ENCODE measurements around the gene KRTAP19-6. TPM values are rescaled to one million over a fixed set of nuclear protein-coding genes. Genes with fewer than 3 reads are reported as not detected.
"Not testable (repeated sequence)": the region's sequence is repeated elsewhere in the genome, so short reads cannot be mapped to it uniquely, and the experiment has no call there.

Gene KRTAP19-6
- total RNA-seq, 1 donor from 2014 or later = not detected

DNA sequence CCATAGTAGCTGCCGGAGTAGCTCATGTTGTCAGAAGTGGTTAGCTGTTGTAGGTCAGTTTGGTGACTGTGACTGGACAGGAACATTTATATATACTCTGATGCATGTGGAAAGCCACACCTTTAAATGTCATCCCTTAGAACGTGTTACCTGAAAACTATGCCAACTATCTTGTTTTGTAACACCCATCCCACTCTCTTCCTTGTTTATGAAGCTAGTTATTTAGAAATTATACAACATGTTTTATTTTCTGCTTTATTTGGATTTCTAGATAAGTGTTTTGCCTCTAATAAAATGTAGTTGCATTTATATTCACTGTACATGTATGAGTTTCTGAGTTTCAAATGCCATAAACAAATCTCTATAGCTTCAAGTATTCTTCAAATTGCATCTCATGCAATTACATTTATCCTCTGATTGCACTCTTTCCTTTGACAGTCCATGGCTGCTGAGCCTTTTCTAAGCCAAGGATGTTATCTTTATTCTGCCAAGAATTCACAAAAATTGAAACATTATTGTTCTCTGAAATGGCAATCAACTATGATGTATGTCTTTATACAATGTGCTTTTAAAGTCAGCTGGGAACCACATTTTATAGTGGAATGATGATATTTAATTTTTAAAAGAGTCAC is 19.7 kb upstream of the KRTAP19-6 start, which contains the start of gene KRTAP19-7:
TSS of gene KRTAP19-7 (minus strand) at position 51 of the 632 bp plus-strand sequence. CDS start at position 26, 25 bp downstream.
- ChIA-PET POLR2A (no interaction called here), CTCF (no interaction called here)
- Mint-ChIP-seq H3K36me3 (ENCODE audit: low read depth) (no peaks in the 10 kb centered on the region), H3K27ac (no peak within 1 kb of the TSS), H3K4me1 (no peaks in the 10 kb centered on the region), H3K9me3 (peaks cover 6% of the 10 kb centered on the region), H3K27me3 (no peaks in the 10 kb centered on the region), H3K4me3 (no peak within 1 kb of the TSS)
- no peak for DNase-seq
- TF ChIP-seq, protein P1, sequence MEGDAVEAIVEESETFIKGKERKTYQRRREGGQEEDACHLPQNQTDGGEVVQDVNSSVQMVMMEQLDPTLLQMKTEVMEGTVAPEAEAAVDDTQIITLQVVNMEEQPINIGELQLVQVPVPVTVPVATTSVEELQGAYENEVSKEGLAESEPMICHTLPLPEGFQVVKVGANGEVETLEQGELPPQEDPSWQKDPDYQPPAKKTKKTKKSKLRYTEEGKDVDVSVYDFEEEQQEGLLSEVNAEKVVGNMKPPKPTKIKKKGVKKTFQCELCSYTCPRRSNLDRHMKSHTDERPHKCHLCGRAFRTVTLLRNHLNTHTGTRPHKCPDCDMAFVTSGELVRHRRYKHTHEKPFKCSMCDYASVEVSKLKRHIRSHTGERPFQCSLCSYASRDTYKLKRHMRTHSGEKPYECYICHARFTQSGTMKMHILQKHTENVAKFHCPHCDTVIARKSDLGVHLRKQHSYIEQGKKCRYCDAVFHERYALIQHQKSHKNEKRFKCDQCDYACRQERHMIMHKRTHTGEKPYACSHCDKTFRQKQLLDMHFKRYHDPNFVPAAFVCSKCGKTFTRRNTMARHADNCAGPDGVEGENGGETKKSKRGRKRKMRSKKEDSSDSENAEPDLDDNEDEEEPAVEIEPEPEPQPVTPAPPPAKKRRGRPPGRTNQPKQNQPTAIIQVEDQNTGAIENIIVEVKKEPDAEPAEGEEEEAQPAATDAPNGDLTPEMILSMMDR (IDR thresholded peaks at IDR 0.05) = no peak
- intact Hi-C loops (cut with micrococcal nuclease) = no loop called here
- no peak for ATAC-seq (ENCODE audit: low read depth)

DNA sequence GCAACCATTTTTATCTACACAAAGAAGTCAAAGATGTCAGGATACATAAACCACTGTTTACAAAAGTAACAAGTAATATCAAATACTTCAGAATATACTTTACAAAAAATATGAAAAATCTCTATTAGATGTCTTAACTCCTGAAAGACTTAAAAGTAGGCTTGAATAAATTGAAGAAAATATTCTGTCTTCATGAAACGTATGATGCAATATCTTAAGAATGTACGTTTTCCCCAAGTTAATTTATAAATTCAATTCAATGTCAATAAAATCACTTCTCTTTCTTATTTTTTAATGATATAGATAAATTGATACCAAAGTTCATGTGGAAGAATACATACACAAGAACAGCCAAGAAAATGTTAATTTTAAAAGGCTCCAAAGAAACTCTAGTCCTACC is 13.4 kb upstream of the KRTAP19-6 start:
- Mint-ChIP-seq H3K9me3 (peaks cover 19% of the 10 kb centered on the region), H3K27ac (no peak overlapping the region), H3K36me3 (ENCODE audit: low read depth) (no peaks in the 10 kb centered on the region), H3K4me1 (no peaks in the 10 kb centered on the region), H3K27me3 (no peaks in the 10 kb centered on the region), H3K4me3 (no peak overlapping the region)
- TF ChIP-seq, protein P1 (IDR thresholded peaks at IDR 0.05) = no peak
- intact Hi-C loops (cut with micrococcal nuclease) = no loop called here
- DNase-seq = no peak
- ChIA-PET POLR2A (no interaction called here), CTCF (no interaction called here)
- ATAC-seq (ENCODE audit: low read depth) = no peak

DNA sequence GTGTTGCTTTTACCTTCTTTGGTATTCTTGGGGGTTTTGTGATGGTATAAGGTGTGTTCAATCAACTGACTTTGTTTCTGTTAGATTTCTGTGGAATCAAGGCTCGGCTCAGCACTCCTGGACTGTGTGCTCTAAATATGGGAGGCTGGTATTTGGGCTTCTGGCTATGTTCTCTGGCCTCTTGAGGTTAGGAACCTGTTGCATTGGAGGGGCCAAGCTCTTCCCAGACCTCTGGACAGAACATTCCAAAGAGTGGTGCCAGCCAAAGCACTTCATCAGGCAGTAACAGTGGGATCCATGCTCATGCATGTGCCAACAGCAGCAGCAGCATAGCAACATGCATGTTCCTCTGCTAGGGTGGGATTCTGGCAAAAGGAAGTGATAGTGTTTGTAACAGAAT is 11.1 kb upstream of the KRTAP19-6 start:
- intact Hi-C loops (cut with micrococcal nuclease) = no loop called here
- no peaks in the 10 kb centered on the region for H3K4me1 Mint-ChIP-seq
- H3K4me3 Mint-ChIP-seq = no peak overlapping the region
- ChIA-PET CTCF (no interaction called here), POLR2A (no interaction called here)
- DNase-seq = no peak
- TF ChIP-seq, protein P1 (IDR thresholded peaks at IDR 0.05) = no peak
- no peaks in the 10 kb centered on the region for H3K36me3 Mint-ChIP-seq (ENCODE audit: low read depth)
- no peak overlapping the region for H3K27ac Mint-ChIP-seq
- H3K9me3 Mint-ChIP-seq = peaks cover 20% of the 10 kb centered on the region
- ATAC-seq (ENCODE audit: low read depth) = no peak
- H3K27me3 Mint-ChIP-seq = no peaks in the 10 kb centered on the region

DNA sequence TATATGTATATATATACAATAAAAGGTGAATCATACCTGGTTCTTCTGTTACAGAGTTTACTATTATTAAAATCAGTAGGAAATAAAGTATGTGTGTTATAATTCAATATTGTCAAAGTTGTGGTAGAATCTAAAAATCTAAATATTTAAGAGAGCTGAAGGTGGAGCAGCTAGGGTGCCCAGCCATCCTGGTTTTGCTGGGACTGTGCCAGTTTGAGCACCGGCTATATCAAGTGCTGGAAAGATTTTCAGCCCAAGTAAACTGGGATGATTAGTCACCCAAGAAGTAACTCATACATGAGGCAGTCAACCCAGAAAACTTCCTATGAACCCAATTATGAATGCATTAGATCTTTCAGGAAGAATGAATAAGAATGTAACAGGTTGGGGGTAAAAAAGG is 22.8 kb downstream of the KRTAP19-6 start:
- intact Hi-C loops (cut with micrococcal nuclease) = no loop called here
- H3K9me3 Mint-ChIP-seq = peaks cover 7% of the 10 kb centered on the region
- TF ChIP-seq, protein P1 (IDR thresholded peaks at IDR 0.05) = no peak
- ChIA-PET POLR2A (no interaction called here), CTCF (no interaction called here)
- H3K27me3 Mint-ChIP-seq = no peaks in the 10 kb centered on the region
- no peaks in the 10 kb centered on the region for H3K4me1 Mint-ChIP-seq
- H3K27ac Mint-ChIP-seq = no peak overlapping the region
- DNase-seq (no peak), ATAC-seq (ENCODE audit: low read depth) (no peak)
- no peak overlapping the region for H3K4me3 Mint-ChIP-seq
- H3K36me3 Mint-ChIP-seq (ENCODE audit: low read depth) = no peaks in the 10 kb centered on the region

DNA sequence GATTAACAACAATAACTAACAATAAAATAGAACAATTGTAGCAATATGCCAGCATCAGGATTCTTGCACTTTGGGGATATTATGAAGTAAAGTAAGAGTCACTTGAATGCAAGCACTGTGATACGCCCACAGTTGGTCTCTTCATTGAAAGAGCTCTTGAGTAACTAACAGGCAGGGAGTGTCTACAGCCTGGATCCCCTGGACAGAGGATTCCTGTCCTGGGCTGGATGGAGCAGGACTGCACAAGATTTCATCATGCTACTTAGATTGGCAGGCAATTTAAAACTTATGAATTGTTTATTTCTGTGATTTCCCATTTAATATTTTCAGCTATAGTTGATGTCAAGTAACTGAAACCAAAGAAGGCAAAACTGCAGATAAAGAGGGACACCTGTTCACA is 26.0 kb downstream of the KRTAP19-6 start:
- POLR2A ChIA-PET = no interaction called here
- Mint-ChIP-seq H3K27ac (no peak overlapping the region), H3K4me3 (no peak overlapping the region), H3K9me3 (peaks cover 4% of the 10 kb centered on the region), H3K27me3 (no peaks in the 10 kb centered on the region), H3K4me1 (no peaks in the 10 kb centered on the region), H3K36me3 (ENCODE audit: low read depth) (no peaks in the 10 kb centered on the region)
- CTCF ChIA-PET = no interaction called here
- DNase-seq = no peak
- TF ChIP-seq, protein P1 (IDR thresholded peaks at IDR 0.05) = no peak
- intact Hi-C loops (cut with micrococcal nuclease) = no loop called here
- ATAC-seq (ENCODE audit: low read depth) = no peak

GRCh38 chr21:30505621-30506205 is 36.0 kb downstream of the KRTAP19-6 start:
- ATAC-seq (ENCODE audit: low read depth); intact Hi-C loops (cut with micrococcal nuclease); DNase-seq; H3K4me1 Mint-ChIP-seq; H3K9me3 Mint-ChIP-seq; POLR2A ChIA-PET; H3K36me3 Mint-ChIP-seq (ENCODE audit: low read depth); H3K27me3 Mint-ChIP-seq; H3K27ac Mint-ChIP-seq; H3K4me3 Mint-ChIP-seq; CTCF ChIA-PET: not testable (repeated sequence)
